Measurements from ENCODE around the gene PGA3.

Gene PGA3

DNA sequence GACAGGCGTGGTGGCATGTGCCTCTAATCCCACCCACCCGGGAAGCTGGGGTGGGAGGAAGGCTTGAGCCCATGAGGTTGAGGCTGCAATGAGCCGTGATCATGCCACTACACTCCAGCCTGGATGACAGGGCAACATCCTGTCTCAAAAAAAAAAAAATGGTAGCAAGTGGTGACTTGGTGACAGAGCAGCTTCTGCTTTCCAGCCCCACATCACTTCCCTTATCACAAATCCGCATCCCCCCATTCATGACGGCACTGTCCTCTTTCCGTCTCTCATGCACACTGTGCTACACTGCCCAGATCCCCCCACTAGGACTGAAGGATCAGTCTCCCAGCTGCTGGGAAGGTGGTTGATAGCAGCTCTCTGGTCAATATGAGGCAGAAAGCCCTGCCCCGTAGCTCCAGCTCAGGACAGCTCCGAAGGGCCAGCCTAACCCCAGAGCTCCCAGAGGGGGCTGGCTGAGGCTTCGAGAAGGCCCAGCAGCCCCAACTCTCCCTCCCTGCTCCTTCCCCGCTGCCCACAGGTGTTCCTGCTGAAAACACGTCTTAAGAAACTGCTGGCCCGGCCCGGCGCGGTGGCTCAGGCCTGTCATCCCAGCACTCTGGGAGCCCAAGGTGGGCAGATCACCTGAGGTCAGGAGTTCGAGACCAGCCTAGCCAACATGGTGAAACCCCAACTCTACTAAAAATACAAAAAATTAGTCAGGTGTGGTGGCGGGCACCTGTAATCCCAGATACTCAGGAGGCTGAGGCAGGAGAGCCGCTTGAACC lies 53.6 kb downstream of the PGA3 start:
- Histone ChIP-seq H3K9me3 (ENCODE audit: insufficient read depth, low read depth, low read length) (no peaks in the 10 kb centered on the region), H3K36me3 (ENCODE audit: insufficient read depth, low read length) (peaks cover 9% of the 10 kb centered on the region; the same call in 1 of the 2 replicates), H3K27me3 (ENCODE audit: insufficient read depth, low read length) (no peaks in the 10 kb centered on the region), H3K4me1 (ENCODE audit: insufficient read depth, low read length) (no peaks in the 10 kb centered on the region), H3K27ac (ENCODE audit: low read depth, low read length) (no peak overlapping the region), H3K9ac (ENCODE audit: low read depth, low read length) (no peak overlapping the region), H3K4me3 (ENCODE audit: low read length) (no peak overlapping the region)
- 91% methylated on average over 18 of the region's 18 CpGs for WGBS

DNA sequence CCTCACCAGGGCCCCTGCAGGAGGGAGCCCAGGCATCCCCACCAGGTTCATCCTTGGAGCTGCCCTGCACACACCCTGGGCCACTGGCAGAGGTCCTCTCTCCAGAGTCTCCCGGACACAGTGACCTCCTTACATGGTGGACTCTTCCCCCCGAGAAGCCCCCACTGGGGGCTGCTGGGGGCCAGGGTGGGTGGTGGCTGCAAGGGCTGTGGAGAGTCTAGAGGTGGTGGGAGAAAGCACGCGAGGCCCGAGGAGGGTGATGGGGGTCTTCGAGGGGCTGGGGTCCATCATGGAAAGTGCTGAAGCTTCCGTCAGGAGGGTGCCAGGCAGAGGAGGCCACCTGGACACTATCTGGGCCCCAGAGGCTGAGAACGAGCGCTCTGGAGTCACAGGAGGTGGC lies 55.2 kb downstream of the PGA3 start:
- no peak overlapping the region for H3K9ac ChIP-seq (ENCODE audit: low read depth, low read length)
- no peak overlapping the region for H3K4me3 ChIP-seq (ENCODE audit: low read length)
- H3K9me3 ChIP-seq (ENCODE audit: insufficient read depth, low read depth, low read length) = no peaks in the 10 kb centered on the region
- no peaks in the 10 kb centered on the region for H3K27me3 ChIP-seq (ENCODE audit: insufficient read depth, low read length)
- peaks cover 14% of the 10 kb centered on the region; the same call in 1 of the 2 replicates for H3K36me3 ChIP-seq (ENCODE audit: insufficient read depth, low read length)
- H3K27ac ChIP-seq (ENCODE audit: low read depth, low read length) = no peak overlapping the region
- 94% methylated on average over 9 of the region's 9 CpGs for whole genome bisulfite sequencing
- no peaks in the 10 kb centered on the region for H3K4me1 ChIP-seq (ENCODE audit: insufficient read depth, low read length)

DNA sequence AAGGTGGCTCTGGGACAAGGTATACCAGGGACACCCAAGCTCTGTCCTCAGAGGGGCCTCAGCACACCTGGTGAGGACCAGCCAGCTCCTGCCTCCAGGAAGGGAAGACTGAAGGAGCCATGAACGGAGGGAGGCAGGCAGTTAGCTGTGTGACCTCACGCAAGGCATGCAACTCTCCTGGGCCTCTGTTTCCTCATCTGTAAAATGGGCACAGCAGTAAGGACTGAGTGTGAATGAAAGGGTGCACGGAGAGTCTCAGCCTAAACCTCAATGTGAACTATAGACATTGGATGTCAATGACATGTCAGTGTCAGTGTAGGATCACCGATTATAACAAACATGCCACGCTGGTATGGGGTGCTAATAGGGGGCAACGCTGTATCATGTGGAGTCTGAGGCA lies 56.0 kb downstream of the PGA3 start:
- H3K9me3 ChIP-seq (ENCODE audit: insufficient read depth, low read depth, low read length) = no peaks in the 10 kb centered on the region
- WGBS = 96% methylated on average over 6 of the region's 6 CpGs
- H3K4me3 ChIP-seq (ENCODE audit: low read length) = no peak overlapping the region
- peaks cover 14% of the 10 kb centered on the region; the same call in 1 of the 2 replicates for H3K36me3 ChIP-seq (ENCODE audit: insufficient read depth, low read length)
- no peak overlapping the region for H3K27ac ChIP-seq (ENCODE audit: low read depth, low read length)
- no peak overlapping the region for H3K9ac ChIP-seq (ENCODE audit: low read depth, low read length)
- H3K27me3 ChIP-seq (ENCODE audit: insufficient read depth, low read length) = no peaks in the 10 kb centered on the region
- H3K4me1 ChIP-seq (ENCODE audit: insufficient read depth, low read length) = no peaks in the 10 kb centered on the region
